ENCODE measurements around the gene ZNF211.
A peak's percentile ranks its signal among the peaks of the same experiment; 100 is the strongest.

Gene ZNF211

GRCh38 chr19:57682226-57682766, 49.3 kb downstream of the ZNF211 start:
- Histone ChIP-seq H3K9ac (ENCODE audit: low read length) (peak overlapping the region; percentile 81), H3K9me2 (replicated peaks; ENCODE audit: insufficient read depth, low read length) (no peaks in the 10 kb centered on the region), H3K4me2 (ENCODE audit: low read depth, low read length, poor library complexity, severe bottlenecking) (peak overlapping the region; percentile 87), H3K36me3 (ENCODE audit: low read length) (peaks cover 43% of the 10 kb centered on the region), H2AFZ (ENCODE audit: low read depth, low read length, severe bottlenecking) (peak overlapping the region; percentile 82), H4K20me1 (ENCODE audit: low read depth, low read length) (no peaks in the 10 kb centered on the region), H3K27ac (ENCODE audit: low read depth, low read length) (no peak overlapping the region), H3K79me2 (ENCODE audit: insufficient read depth, low read length) (peaks cover 53% of the 10 kb centered on the region), H3K9me3 (ENCODE audit: insufficient read depth, low read length) (peaks cover 42% of the 10 kb centered on the region; the same call in 1 of the 2 replicates), H3K4me3 (ENCODE audit: insufficient read depth, low read length, poor library complexity, severe bottlenecking) (peak overlapping the region; percentile 85), H3K27me3 (ENCODE audit: low read length) (no peaks in the 10 kb centered on the region), H3F3A (ENCODE audit: insufficient read depth) (no peaks in the 10 kb centered on the region)
- TF ChIP-seq CTCF (IDR thresholded peaks at IDR 0.05; ENCODE audit: insufficient read depth, low read length, poor library complexity, severe bottlenecking) (no peak), EZH2phosphoT487 (conservative IDR thresholded peaks at IDR 0.05; ENCODE audit: low read length) (no peak)

GRCh38 chr19:57686727-57687126, 53.8 kb downstream of the ZNF211 start:
- H3K27me3 ChIP-seq (ENCODE audit: low read length): no peaks in the 10 kb centered on the region
- TF ChIP-seq EZH2phosphoT487 (conservative IDR thresholded peaks at IDR 0.05; ENCODE audit: low read length): no peak
- no peak for TF ChIP-seq CTCF (IDR thresholded peaks at IDR 0.05; ENCODE audit: insufficient read depth, low read length, poor library complexity, severe bottlenecking)
- no peak overlapping the region for H3K4me2 ChIP-seq (ENCODE audit: low read depth, low read length, poor library complexity, severe bottlenecking)
- no peak overlapping the region for H3K4me3 ChIP-seq (ENCODE audit: insufficient read depth, low read length, poor library complexity, severe bottlenecking)
- no peaks in the 10 kb centered on the region for H3F3A ChIP-seq (ENCODE audit: insufficient read depth)
- H3K9me3 ChIP-seq (ENCODE audit: insufficient read depth, low read length): peaks cover 65% of the 10 kb centered on the region
- H3K36me3 ChIP-seq (ENCODE audit: low read length): peaks cover 77% of the 10 kb centered on the region
- no peaks in the 10 kb centered on the region for H4K20me1 ChIP-seq (ENCODE audit: low read depth, low read length)
- no peak overlapping the region for H3K27ac ChIP-seq (ENCODE audit: low read depth, low read length)
- H2AFZ ChIP-seq (ENCODE audit: low read depth, low read length, severe bottlenecking): no peak overlapping the region
- H3K9me2 ChIP-seq (replicated peaks; ENCODE audit: insufficient read depth, low read length): no peaks in the 10 kb centered on the region
- no peak overlapping the region for H3K9ac ChIP-seq (ENCODE audit: low read length)
- H3K79me2 ChIP-seq (ENCODE audit: insufficient read depth, low read length): peaks cover 92% of the 10 kb centered on the region

GRCh38 chr19:57687363-57688010, 54.5 kb downstream of the ZNF211 start:
- Histone ChIP-seq H4K20me1 (ENCODE audit: low read depth, low read length) (no peaks in the 10 kb centered on the region), H3K4me2 (ENCODE audit: low read depth, low read length, poor library complexity, severe bottlenecking) (no peak overlapping the region), H3K79me2 (ENCODE audit: insufficient read depth, low read length) (peaks cover 85% of the 10 kb centered on the region), H2AFZ (ENCODE audit: low read depth, low read length, severe bottlenecking) (no peak overlapping the region), H3K4me3 (ENCODE audit: insufficient read depth, low read length, poor library complexity, severe bottlenecking) (no peak overlapping the region), H3K9me3 (ENCODE audit: insufficient read depth, low read length) (peaks cover 65% of the 10 kb centered on the region), H3K36me3 (ENCODE audit: low read length) (peaks cover 77% of the 10 kb centered on the region), H3K9ac (ENCODE audit: low read length) (no peak overlapping the region), H3K27ac (ENCODE audit: low read depth, low read length) (no peak overlapping the region), H3K9me2 (replicated peaks; ENCODE audit: insufficient read depth, low read length) (no peaks in the 10 kb centered on the region), H3F3A (ENCODE audit: insufficient read depth) (no peaks in the 10 kb centered on the region), H3K27me3 (ENCODE audit: low read length) (no peaks in the 10 kb centered on the region)
- TF ChIP-seq EZH2phosphoT487 (conservative IDR thresholded peaks at IDR 0.05; ENCODE audit: low read length) (no peak), CTCF (IDR thresholded peaks at IDR 0.05; ENCODE audit: insufficient read depth, low read length, poor library complexity, severe bottlenecking) (no peak)
